HG03135 (cell line): Measurements from ENCODE around the gene PCDH15.
"Not testable (repeated sequence)": the region's sequence is repeated elsewhere in the genome, so short reads cannot be mapped to it uniquely, and the experiment has no call there.

ENCODE experiments used
- ATAC-seq: cut with Tn5 transposase; IDR thresholded peaks from one replicate; pipeline ENCODE4 v1.9.1; 2021; ENCODE audit warnings: mild to moderate bottlenecking, moderate library complexity; ENCODE audit not compliant: unreplicated experiment

The PCDH15 gene

GRCh38 chr10:54010337-54010933, 790.6 kb downstream of the PCDH15 start:
- ATAC-seq, result no peak

- ATAC-seq, result no peak
These were observed 791.4 kb downstream of the PCDH15 start for GRCh38 chr10:54009672-54010071.

- ATAC-seq, result no peak
These were observed 799.0 kb downstream of the PCDH15 start for GRCh38 chr10:54002077-54002476.

- no peak for ATAC-seq
These were observed 803.1 kb downstream of the PCDH15 start for GRCh38 chr10:53997953-53998352.

GRCh38 chr10:53990799-53991238, 810.2 kb downstream of the PCDH15 start:
- ATAC-seq, result no peak

- no peak for ATAC-seq
These were observed 817.6 kb downstream of the PCDH15 start for GRCh38 chr10:53983431-53983830.

- no peak for ATAC-seq
These were observed 820.8 kb downstream of the PCDH15 start for GRCh38 chr10:53980210-53980609.

- no peak for ATAC-seq
These were observed 822.7 kb downstream of the PCDH15 start for GRCh38 chr10:53978301-53978700.

- no peak for ATAC-seq
These were observed 823.8 kb downstream of the PCDH15 start for GRCh38 chr10:53977267-53977666.

GRCh38 chr10:53957401-53957800, 843.6 kb downstream of the PCDH15 start:
- no peak for ATAC-seq

- no peak for ATAC-seq
These were observed 845.9 kb downstream of the PCDH15 start for GRCh38 chr10:53955091-53955490.

GRCh38 chr10:53952698-53953630, 848.1 kb downstream of the PCDH15 start:
- no peak for ATAC-seq

GRCh38 chr10:53939654-53940053, 861.4 kb downstream of the PCDH15 start:
- no peak for ATAC-seq

- ATAC-seq, result no peak
These were observed 870.4 kb downstream of the PCDH15 start for GRCh38 chr10:53930648-53931047.

GRCh38 chr10:53924051-53924700, 876.9 kb downstream of the PCDH15 start:
- ATAC-seq, result not testable (repeated sequence)

- ATAC-seq, result no peak
These were observed 882.3 kb downstream of the PCDH15 start for GRCh38 chr10:53918755-53919154.

- no peak for ATAC-seq
These were observed 891.2 kb downstream of the PCDH15 start for GRCh38 chr10:53909791-53910190.

GRCh38 chr10:53904506-53905241, 896.4 kb downstream of the PCDH15 start:
- no peak for ATAC-seq

GRCh38 chr10:53903756-53904155, 897.3 kb downstream of the PCDH15 start:
- ATAC-seq, result no peak

- ATAC-seq, result no peak
These were observed 901.4 kb downstream of the PCDH15 start for GRCh38 chr10:53899463-53900160.
